OCI-M2 (cell line): ENCODE data around the gene ZBTB17.
"Not testable (repeated sequence)": the region's sequence is repeated elsewhere in the genome, so short reads cannot be mapped to it uniquely, and the experiment has no call there.

Experiments used
- DNase-seq: peaks from one replicate; lab custom pipeline; 2025; ENCODE audit not compliant: unreplicated experiment; lab: John Stamatoyannopoulos, UW

The ZBTB17 gene

DNA sequence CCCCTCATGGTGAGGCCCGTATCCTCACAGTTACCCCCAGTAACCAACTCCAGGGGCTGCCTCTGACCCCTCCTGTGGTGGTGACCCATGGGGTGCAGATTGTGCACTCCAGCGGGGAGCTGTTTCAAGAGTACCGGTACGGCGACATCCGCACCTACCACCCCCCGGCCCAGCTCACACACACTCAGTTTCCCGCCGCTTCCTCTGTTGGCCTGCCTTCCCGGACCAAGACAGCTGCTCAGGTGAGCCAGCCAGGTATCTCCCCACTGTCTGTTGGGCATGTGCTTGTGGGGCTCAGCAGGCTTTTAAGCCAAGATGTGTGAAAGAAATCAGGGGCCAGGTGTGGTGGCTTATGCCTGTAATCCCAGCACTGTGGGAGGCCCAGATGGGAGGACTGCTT lies 39.9 kb downstream of the ZBTB17 start:
- no peak for DNase-seq

DNA sequence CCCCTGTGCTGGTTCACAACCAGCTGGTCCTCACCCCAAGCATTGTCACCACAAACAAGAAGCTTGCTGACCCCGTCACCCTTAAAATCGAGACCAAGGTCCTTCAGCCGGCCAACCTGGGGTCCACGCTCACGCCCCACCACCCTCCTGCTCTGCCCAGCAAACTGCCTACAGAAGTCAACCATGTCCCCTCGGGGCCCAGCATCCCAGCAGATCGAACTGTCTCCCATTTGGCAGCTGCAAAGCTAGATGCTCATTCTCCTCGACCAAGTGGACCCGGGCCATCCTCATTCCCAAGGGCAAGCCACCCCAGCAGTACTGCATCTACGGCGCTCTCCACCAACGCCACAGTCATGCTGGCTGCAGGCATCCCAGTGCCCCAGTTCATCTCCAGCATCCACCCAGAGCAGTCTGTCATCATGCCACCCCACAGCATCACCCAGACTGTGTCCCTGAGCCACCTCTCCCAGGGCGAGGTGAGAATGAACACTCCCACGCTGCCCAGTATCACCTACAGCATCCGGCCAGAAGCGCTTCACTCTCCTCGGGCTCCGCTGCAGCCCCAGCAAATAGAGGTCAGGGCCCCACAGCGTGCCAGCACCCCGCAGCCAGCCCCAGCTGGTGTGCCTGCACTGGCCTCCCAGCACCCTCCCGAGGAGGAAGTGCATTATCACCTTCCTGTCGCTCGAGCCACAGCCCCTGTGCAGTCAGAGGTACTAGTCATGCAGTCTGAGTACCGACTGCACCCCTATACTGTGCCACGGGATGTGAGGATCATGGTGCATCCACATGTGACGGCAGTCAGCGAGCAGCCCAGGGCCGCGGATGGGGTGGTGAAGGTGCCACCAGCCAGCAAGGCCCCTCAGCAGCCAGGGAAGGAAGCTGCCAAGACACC lies 40.6 kb downstream of the ZBTB17 start:
- DNase-seq = no peak

DNA sequence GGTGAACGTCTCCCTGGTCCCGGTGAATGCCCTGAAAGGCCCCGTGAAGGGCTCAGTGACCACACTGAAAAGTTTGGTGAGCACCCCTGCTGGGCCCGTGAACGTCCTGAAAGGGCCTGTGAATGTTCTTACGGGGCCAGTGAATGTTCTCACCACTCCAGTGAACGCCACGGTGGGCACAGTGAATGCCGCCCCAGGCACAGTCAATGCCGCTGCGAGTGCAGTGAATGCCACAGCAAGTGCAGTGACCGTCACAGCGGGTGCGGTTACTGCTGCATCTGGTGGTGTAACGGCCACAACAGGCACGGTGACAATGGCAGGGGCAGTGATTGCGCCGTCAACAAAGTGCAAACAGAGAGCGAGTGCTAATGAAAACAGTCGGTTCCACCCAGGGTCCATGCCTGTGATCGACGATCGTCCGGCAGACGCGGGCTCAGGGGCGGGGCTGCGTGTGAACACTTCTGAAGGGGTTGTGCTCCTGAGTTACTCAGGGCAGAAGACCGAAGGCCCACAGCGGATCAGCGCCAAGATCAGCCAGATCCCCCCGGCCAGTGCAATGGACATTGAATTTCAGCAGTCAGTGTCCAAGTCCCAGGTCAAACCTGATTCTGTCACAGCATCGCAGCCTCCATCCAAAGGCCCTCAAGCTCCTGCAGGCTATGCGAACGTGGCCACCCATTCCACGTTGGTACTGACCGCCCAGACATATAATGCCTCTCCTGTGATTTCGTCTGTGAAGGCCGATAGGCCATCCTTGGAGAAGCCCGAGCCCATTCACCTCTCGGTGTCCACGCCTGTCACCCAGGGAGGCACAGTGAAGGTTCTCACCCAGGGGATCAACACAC lies 41.5 kb downstream of the ZBTB17 start:
- DNase-seq = no peak

DNA sequence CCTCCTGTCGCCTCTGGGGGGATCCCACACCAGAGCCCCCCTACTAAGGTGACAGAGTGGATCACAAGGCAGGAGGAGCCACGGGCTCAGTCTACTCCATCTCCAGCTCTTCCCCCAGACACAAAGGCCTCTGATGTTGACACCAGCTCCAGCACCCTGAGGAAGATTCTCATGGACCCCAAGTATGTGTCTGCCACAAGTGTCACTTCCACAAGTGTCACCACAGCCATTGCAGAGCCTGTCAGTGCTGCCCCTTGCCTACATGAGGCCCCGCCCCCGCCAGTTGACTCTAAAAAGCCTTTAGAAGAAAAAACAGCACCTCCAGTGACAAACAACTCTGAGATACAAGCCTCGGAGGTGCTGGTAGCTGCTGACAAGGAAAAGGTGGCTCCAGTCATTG lies 42.2 kb downstream of the ZBTB17 start:
- DNase-seq = no peak

DNA sequence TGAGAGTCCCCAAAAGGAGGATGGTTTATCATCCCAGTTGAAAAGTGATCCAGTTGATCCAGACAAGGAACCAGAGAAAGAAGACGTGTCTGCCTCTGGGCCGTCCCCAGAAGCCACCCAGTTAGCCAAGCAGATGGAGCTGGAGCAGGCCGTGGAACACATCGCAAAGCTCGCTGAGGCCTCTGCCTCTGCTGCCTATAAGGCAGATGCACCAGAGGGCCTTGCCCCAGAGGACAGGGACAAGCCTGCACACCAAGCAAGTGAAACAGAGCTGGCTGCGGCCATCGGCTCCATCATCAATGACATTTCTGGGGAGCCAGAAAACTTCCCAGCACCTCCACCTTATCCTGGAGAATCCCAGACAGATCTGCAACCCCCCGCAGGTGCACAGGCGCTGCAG lies 43.3 kb downstream of the ZBTB17 start:
- DNase-seq = no peak

DNA sequence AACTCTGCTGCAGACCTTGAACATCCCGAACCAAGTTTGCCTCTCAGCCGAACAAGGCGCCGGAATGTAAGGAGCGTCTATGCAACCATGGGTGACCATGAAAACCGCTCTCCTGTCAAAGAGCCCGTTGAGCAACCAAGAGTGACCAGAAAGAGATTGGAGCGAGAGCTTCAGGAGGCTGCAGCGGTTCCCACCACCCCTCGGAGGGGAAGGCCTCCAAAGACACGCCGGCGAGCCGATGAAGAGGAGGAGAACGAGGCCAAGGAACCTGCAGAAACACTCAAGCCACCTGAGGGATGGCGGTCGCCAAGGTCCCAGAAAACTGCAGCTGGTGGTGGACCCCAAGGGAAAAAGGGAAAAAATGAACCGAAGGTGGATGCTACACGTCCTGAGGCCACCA lies 44.0 kb downstream of the ZBTB17 start:
- no peak for DNase-seq

DNA sequence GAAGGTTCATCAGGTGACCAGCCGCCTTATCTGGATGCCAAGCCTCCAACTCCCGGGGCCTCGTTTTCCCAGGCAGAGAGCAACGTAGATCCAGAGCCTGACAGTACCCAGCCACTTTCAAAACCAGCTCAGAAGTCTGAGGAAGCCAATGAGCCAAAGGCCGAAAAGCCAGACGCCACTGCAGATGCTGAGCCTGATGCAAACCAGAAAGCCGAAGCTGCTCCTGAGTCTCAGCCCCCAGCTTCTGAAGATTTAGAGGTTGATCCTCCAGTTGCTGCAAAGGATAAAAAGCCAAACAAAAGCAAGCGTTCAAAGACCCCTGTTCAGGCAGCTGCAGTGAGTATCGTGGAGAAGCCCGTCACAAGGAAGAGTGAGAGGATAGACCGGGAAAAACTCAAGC lies 44.5 kb downstream of the ZBTB17 start:
- DNase-seq = no peak

DNA sequence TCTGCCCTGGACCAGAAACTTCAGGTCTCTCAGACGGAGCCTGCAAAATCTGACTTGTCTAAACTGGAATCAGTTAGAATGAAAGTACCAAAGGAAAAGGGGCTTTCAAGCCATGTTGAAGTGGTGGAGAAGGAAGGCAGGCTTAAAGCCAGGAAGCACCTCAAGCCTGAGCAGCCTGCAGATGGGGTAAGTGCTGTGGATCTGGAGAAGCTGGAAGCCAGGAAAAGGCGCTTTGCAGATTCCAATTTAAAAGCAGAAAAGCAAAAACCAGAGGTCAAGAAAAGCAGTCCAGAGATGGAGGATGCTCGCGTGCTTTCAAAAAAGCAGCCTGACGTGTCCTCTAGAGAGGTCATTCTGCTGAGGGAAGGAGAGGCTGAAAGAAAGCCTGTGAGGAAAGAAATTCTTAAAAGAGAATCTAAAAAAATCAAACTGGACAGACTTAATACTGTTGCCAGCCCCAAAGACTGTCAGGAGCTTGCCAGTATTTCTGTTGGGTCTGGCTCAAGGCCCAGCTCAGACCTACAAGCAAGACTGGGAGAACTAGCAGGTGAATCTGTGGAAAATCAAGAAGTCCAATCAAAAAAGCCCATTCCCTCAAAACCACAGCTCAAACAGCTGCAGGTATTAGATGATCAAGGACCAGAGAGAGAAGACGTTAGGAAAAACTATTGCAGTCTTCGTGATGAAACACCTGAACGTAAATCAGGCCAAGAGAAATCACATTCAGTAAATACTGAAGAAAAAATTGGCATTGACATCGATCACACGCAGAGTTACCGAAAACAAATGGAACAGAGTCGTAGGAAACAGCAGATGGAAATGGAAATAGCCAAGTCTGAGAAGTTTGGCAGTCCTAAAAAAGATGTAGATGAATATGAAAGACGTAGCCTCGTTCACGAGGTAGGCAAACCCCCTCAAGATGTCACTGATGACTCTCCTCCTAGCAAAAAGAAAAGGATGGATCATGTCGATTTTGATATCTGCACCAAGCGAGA lies 46.6 kb downstream of the ZBTB17 start:
- no peak for DNase-seq

DNA sequence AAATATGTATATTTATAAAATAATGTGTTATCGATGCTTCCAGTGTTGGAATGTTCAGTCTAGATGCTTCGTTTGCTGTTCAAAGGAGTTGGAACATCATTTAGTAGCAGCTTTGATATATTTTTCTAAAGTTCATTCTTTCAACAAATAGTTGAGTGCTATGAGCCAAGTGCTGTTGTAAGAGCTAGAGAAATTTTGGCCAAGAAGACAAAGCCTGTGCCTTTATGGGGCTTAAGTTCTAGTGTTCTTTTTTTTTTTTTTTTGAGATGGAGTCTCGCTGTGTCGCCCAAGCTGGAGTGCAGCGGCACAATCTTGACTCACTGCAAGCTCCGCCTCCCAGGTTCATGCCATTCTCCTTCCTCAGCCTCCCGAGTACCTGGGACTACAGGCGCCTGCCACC lies 49.5 kb downstream of the ZBTB17 start:
- not testable (repeated sequence) for DNase-seq

DNA sequence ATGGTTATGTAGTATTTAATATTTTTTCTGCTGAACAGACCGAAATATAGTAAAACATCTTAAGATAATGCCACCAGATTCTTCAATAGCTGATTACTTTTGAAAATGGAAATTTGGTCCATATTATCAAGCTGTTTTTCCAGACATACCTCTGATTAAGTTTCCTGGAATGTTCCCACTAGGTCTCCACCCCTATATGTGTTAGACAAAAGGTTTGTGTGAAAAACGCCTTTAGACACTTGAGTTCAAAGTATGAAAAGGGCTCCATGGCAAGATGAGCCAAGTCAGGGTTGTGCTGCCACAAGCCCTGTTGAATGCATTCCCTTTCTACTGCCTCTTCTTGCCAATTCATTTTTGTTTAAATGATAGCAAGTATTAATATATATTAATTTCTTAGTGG lies 52.7 kb downstream of the ZBTB17 start:
- DNase-seq = no peak

DNA sequence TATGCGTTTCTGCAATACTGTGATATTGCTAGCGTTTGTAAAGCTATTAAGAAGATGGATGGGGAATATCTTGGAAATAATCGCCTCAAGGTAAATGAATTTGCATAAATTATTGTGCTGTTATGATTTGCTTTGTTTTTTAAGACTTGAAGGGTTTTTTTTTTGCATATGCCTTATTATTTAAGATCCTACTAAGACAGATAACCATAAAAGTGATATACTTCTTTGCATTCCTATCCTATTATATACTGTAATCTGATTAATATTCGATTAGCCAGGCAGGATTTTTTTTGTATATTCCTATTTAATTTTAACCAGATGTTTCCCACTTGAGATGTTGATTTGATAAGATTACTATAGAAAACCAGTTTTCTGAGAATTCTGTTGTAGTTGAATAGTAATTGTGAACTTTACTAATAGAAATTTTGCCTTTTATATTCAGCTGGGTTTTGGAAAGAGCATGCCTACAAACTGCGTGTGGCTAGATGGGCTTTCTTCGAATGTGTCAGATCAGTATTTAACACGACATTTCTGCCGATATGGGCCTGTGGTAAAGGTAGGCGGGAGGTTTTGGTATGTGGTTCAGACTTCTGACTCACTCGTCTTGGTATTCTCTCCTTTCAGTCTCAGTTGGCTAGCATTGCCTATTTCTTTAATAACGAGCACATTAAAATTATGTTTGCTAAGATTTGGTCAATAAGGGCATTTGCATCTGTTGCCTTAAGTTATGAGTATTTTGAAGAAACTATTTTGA lies 56.8 kb downstream of the ZBTB17 start:
- DNase-seq = no peak

DNA sequence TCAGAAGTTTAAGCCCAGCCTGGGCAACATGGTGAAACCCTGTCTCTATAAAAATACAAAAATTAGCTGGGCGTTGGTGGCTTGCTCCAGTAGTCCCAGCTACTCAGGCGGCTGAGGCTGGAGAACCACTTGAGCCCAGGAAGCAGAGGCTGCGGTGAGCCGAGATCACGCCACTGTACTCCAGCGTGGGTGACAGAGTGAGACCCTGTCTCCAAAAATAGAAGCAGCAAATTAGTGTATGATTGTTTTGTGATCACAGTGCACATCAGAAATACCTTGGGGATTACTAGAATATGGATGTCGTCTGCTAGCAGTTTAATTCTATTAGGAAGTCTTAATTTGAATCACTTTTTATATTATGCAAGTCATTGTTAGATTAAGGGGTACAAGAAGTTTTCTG lies 59.0 kb downstream of the ZBTB17 start:
- no peak for DNase-seq

DNA sequence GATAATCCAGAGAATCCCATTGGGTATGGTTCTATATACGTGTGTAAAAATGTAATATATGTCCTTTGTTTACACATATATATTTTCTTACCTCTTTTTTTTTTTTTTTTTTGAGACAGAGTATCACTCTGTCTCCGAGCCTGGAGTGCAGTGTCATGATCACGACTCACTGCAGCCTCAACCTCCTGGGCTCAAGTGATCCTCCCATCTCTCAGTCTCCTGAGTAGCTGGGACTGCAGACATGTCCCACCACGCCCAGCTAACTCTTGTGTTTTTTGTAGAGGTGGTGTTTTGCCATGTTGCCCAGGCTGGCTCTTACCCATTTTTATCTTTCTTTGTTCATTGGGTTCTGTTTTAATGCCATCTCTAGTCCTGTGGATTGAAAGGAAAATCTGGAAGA lies 59.5 kb downstream of the ZBTB17 start:
- DNase-seq = no peak

DNA sequence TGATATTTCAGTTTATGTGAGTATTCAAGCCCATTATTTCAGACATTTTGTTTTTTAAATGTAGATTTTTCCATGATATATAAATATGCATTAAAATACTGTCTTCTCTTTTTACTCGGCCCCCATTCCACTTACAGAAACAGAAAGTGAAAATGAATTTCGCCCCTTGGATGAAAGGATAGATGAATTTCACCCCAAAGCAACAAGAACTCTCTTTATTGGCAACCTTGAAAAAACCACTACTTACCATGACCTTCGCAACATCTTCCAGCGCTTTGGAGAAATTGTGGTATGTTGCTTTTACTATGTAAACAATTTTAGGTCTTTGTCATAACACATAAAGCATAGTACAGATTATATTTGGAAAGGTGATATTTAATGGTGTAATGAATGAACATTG lies 59.9 kb downstream of the ZBTB17 start:
- DNase-seq = no peak

DNA sequence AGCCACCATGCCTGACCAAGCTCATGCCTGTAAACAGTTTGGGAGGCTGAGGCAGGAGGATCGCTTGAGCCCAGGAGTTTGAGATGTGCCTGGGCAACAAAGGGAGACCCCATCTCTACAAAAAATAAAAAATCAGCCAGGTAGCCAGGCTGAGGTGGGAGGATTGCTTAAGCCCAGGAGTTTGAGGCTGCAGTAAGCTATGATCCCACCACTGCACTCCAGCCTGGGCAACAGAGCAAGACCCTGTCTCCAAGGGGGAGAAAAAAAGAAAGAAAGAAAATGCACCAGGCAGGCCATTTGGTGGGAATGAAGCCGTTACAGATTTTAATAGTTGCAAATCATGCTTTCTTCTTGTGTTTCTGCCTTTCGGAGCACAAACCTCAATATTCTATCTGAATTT lies 62.3 kb downstream of the ZBTB17 start:
- not testable (repeated sequence) for DNase-seq

DNA sequence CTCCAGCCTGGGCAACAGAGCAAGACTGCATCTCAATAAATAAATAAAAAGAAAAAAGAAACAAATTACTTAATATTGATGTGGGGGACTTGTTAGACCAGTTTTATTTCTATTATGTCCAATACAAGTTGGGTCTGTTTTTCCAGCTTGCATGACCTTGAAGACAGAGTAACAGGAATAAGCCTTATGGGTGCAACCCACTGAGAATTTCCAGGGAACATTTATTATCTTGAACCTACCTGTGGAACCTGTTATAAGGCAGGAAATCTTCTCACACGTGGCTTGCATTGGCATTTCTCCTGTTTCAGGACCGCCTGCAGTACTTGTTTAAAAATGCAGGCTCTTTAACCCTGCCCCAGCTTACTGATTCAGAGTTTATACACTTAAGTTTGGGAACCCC lies 64.0 kb downstream of the ZBTB17 start:
- no peak for DNase-seq

DNA sequence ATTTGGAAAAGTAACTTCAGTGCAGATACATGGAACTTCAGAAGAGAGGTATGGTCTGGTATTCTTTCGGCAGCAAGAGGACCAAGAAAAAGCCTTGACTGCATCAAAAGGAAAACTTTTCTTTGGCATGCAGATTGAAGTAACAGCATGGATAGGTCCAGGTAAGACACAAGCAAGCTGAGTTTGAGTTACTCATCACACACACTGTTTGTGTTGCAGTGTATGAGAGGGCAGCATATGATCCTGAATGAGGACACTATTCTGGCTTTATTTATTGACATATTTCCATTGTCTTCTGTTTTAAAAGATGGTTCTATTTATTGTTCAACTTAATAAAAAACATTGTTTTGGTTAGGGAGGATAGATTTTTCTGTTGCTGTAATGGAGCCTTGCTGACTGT lies 64.8 kb downstream of the ZBTB17 start:
- no peak for DNase-seq

DNA sequence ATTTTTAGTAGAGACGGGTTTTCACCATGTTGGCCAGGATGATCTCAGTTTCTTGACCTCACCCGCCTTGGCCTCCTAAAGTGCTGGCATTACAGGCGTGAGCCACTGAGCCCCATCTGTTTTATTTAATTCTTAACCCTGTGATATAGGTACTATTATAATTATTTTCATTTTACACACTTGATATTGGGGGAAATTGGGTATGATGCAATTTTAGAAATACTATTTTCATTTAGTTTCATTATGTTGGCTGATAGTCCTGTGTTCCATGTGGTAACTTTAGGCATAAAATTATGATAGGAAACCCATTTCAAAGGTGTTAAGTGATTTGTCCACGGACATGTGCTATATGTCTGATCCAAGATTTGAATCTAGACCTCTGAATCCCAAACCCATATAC lies 67.3 kb downstream of the ZBTB17 start:
- DNase-seq = no peak

DNA sequence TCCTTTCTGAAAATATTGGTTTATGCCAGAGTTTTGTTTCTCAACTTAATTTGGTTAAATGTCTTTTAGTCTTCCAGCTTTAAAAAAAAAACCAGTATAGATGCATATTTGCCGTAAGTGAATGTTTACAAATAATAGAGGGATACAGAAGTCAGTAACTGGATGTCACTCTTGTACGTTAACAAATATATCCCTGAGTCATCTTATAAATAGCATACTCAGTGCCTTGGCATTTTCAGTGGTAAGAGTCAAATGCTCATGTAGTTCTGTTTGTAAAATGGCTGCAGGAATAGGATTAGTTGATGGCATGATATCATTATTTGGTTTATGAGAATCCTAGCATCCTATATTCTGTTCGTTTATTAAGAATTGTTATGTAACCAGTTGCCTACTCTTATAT lies 73.0 kb downstream of the ZBTB17 start:
- DNase-seq = no peak

DNA sequence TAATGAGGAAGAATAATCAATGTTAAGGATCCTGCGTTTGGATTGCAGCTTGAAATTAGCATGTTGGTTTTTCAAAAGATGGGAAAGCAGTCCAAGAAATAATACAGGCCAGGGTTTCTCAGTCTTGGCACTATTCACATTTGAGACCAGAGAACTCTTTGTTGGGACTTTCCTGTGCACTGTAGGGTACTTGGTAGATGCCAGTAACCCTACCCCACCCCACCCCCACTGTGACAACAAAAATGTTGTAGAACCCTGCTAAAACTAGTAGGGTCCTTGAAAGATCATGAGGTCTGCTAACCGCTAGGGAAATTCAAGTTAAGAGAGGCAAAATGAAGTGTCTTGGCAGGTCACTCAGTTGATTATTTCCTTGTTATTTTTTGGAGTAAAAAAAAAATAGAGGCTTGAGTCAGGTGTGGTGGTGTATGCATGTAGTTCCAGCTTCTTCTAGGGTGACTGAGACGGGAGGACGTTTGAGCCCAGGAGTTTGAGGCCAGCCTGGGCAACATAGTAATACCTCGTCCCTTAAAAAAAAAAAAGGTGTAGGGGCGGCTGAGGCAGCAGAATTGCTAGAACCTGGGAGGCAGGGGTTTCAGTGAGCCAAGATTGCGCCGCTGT lies 75.1 kb downstream of the ZBTB17 start:
- DNase-seq = no peak
